SU-DHL-6 (cell line): Measurements from ENCODE around the gene IGF2R.

Experiments used
- EZH2phosphoT487 ChIP-seq: fragments of 200-600 bp; sonication (generic), shearing (Covaris generic); conservative IDR thresholded peaks from 2 replicates; pipeline ENCODE4 v1.6.1; 2018; ENCODE audit warnings: mild to moderate bottlenecking, antibody characterized with exemption, low read length, moderate library complexity, mixed read lengths
- TF ChIP-seq, protein P1 (sequence below): fragments of 200-600 bp; sonication (generic); IDR thresholded peaks from one replicate; pipeline ENCODE4 v1.5.1; 2017; ENCODE audit warnings: antibody characterized with exemption, mild to moderate bottlenecking, low read length, moderate library complexity; ENCODE audit not compliant: insufficient read depth, poor library complexity, severe bottlenecking

DNA sequence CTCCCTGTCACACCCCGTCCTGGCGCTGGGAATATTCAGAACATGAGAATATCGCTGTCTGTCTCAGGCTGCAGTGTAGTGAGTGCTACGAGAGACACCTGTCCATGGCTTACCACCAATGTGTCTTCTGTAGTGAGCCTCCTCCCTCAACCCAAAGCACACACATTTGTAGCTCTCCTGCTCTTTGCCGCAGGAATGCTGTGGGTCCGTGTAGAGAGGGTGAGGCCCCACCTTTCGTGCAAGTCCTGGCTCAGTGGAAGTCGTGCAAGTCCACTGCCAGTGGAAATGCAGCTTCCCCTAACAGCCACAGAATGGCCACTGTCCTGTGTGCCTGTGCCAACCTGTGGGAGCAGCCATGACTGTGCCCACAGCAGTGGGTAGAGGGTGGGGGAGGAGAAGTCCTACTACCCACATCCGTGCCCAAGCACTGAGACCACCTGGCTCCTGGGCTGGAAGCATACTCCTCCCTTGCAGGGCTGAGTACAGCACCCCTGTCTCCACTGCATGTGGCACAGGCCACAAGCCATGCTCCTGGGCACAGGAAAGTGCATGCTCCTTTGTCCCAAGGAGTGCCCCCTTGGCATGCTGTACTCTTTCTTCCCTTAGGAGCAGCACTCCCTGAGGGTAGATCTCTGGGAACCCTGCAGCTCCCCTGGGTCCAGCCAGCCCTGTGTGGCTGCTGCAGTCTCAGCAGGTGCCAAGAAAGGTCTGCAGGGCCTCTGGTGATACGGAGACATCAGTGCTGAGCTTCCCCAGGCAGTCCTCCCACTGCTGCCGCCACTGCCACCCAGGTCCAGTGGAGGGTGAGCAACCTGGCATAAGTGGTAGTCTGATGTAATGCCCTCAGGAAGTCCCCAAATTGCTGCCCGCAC, 28.0 kb downstream of the IGF2R start:
- TF ChIP-seq, protein P1, sequence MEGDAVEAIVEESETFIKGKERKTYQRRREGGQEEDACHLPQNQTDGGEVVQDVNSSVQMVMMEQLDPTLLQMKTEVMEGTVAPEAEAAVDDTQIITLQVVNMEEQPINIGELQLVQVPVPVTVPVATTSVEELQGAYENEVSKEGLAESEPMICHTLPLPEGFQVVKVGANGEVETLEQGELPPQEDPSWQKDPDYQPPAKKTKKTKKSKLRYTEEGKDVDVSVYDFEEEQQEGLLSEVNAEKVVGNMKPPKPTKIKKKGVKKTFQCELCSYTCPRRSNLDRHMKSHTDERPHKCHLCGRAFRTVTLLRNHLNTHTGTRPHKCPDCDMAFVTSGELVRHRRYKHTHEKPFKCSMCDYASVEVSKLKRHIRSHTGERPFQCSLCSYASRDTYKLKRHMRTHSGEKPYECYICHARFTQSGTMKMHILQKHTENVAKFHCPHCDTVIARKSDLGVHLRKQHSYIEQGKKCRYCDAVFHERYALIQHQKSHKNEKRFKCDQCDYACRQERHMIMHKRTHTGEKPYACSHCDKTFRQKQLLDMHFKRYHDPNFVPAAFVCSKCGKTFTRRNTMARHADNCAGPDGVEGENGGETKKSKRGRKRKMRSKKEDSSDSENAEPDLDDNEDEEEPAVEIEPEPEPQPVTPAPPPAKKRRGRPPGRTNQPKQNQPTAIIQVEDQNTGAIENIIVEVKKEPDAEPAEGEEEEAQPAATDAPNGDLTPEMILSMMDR = no peak
- no peak for TF ChIP-seq EZH2phosphoT487
